Measurements from ENCODE around the gene NCKAP5.

DNA sequence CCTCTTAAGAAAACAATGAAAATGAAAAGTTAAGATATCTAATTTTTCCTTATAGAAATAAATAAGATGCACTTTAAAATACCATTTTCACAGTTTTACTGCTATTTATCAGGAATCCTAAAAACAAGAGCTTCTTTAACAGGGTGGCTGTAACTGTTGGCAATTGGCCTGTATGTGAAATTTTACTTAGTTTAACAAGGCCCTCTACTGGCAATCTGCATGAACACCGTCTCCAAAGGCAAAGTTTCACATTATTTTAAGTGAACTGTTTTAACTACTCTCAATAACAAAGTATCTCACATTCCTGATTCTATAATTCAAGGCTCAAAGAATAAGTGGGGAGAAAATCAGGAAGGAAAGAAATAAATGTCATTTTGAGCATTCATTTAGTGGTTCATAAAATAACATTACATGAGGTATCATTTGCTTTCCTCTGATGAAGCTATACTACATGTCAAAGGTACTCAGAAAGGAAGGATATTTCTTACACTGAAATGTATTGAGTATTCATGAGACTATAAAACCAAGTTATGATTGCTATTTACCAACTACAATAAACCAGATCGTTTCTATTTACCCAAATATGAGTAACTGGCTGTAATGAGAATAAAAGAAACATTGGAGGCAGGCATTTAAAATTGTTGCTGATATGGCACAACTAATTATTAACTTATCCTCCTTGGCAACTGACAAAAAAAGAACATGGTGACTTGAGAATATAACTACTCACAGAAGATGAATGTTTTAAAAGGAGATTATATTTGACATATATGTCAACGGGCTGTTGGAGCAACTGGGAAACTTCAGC, 7.0 kb downstream of the NCKAP5 start:
- TF ChIP-seq, protein P1, sequence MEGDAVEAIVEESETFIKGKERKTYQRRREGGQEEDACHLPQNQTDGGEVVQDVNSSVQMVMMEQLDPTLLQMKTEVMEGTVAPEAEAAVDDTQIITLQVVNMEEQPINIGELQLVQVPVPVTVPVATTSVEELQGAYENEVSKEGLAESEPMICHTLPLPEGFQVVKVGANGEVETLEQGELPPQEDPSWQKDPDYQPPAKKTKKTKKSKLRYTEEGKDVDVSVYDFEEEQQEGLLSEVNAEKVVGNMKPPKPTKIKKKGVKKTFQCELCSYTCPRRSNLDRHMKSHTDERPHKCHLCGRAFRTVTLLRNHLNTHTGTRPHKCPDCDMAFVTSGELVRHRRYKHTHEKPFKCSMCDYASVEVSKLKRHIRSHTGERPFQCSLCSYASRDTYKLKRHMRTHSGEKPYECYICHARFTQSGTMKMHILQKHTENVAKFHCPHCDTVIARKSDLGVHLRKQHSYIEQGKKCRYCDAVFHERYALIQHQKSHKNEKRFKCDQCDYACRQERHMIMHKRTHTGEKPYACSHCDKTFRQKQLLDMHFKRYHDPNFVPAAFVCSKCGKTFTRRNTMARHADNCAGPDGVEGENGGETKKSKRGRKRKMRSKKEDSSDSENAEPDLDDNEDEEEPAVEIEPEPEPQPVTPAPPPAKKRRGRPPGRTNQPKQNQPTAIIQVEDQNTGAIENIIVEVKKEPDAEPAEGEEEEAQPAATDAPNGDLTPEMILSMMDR (conservative IDR thresholded peaks at IDR 0.05), result peak; percentile 73
- no peak for TF ChIP-seq EZH2 (IDR thresholded peaks at IDR 0.05; ENCODE audit: low read depth)
